KMS-11 (cell line): ENCODE measurements around the gene EYA3.

Experiments
- H2AFZ ChIP-seq: fragments of 200-600 bp; sonication (generic); 2 replicates; pipeline ENCODE4 v1.6.1; 2016; ENCODE audit warnings: antibody characterized with exemption, mixed run types, low read depth
- H3K27ac ChIP-seq: fragments of 200-600 bp; sonication (generic); 2 replicates; pipeline ENCODE4 v1.6.1; 2016; ENCODE audit warnings: mild to moderate bottlenecking, mixed run types
- H3K27me3 ChIP-seq: fragments of 200-600 bp; sonication (generic); 2 replicates; pipeline ENCODE4 v1.6.1; 2017; ENCODE audit warnings: mild to moderate bottlenecking, low read depth, mixed run types, moderate library complexity; ENCODE audit not compliant: insufficient read depth
- H3K36me3 ChIP-seq: fragments of 200-600 bp; sonication (generic); 2 replicates; pipeline ENCODE4 v1.6.1; 2017; ENCODE audit warnings: mild to moderate bottlenecking, mixed run types; ENCODE audit not compliant: insufficient read depth
- H3K4me1 ChIP-seq: fragments of 200-600 bp; sonication (generic); 2 replicates; pipeline ENCODE4 v1.6.1; 2016; ENCODE audit warnings: mild to moderate bottlenecking, low read depth, mixed run types; ENCODE audit not compliant: poor library complexity, severe bottlenecking
- H3K4me2 ChIP-seq: fragments of 200-600 bp; sonication (generic); 2 replicates; pipeline ENCODE4 v1.7.0; 2016; ENCODE audit warnings: mild to moderate bottlenecking, mixed run types
- H3K4me3 ChIP-seq: fragments of 200-600 bp; sonication (generic); IDR thresholded peaks from 2 replicates; pipeline ENCODE4 v1.6.1; 2017; ENCODE audit warnings: low read depth, low read length, mixed read lengths; ENCODE audit not compliant: insufficient read depth
- H3K79me2 ChIP-seq: fragments of 200-600 bp; sonication (generic); 2 replicates; pipeline ENCODE4 v1.6.1; 2016; ENCODE audit warnings: low read depth, mixed run types; ENCODE audit not compliant: insufficient read depth
- H3K9ac ChIP-seq: fragments of 200-600 bp; sonication (generic); 2 replicates; pipeline ENCODE4 v1.6.1; 2016; ENCODE audit warnings: mild to moderate bottlenecking, mixed run types
- H4K20me1 ChIP-seq: fragments of 200-600 bp; sonication (generic); 2 replicates; pipeline ENCODE4 v1.6.1; 2016; ENCODE audit warnings: mild to moderate bottlenecking, mixed run types; ENCODE audit not compliant: insufficient read depth
- CTCF ChIP-seq: fragments of 200-600 bp; sonication (generic); conservative IDR thresholded peaks from 2 replicates; pipeline ENCODE4 v1.6.1; 2017; ENCODE audit warnings: low read depth, mild to moderate bottlenecking, antibody characterized with exemption, low read length, moderate library complexity, mixed read lengths

The EYA3 gene

GRCh38 chr1:27922272-27922671 lies 166.1 kb downstream of the EYA3 start:
- Histone ChIP-seq H3K79me2 (no peaks in the 10 kb centered on the region), H3K27me3 (no peaks in the 10 kb centered on the region), H3K4me1 (no peaks in the 10 kb centered on the region), H4K20me1 (no peaks in the 10 kb centered on the region), H3K36me3 (no peaks in the 10 kb centered on the region), H3K9ac (no peak overlapping the region), H2AFZ (no peak overlapping the region), H3K4me2 (no peak overlapping the region), H3K4me3 (no peak overlapping the region), H3K27ac (no peak overlapping the region)
- TF ChIP-seq CTCF, result no peak
